Measurements from ENCODE around the gene VPS33A.

VPS33A gene

DNA sequence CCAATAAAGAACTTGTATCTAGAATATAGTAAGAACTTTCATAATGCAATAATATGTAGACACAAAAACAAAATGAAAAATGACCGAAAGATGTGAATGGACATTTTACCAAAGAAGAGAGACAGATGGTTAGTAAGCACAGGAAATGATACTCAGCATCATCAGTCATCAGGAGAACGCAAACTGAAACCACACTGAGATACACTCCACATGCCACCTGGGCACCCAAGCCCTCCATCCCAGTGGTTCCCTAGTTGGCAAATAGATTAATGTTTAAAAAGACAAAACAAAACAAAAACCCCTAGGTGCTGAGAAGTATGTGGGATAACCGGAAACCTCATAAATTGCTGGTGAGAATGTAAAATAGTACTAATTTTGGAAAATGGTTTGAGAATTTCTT, 26.8 kb upstream of the VPS33A start:
- TF ChIP-seq, protein P1, sequence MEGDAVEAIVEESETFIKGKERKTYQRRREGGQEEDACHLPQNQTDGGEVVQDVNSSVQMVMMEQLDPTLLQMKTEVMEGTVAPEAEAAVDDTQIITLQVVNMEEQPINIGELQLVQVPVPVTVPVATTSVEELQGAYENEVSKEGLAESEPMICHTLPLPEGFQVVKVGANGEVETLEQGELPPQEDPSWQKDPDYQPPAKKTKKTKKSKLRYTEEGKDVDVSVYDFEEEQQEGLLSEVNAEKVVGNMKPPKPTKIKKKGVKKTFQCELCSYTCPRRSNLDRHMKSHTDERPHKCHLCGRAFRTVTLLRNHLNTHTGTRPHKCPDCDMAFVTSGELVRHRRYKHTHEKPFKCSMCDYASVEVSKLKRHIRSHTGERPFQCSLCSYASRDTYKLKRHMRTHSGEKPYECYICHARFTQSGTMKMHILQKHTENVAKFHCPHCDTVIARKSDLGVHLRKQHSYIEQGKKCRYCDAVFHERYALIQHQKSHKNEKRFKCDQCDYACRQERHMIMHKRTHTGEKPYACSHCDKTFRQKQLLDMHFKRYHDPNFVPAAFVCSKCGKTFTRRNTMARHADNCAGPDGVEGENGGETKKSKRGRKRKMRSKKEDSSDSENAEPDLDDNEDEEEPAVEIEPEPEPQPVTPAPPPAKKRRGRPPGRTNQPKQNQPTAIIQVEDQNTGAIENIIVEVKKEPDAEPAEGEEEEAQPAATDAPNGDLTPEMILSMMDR (IDR thresholded peaks at IDR 0.05; ENCODE audit: control insufficient read depth, insufficient read depth, low read depth, low read length, missing control alignments) = no peak

DNA sequence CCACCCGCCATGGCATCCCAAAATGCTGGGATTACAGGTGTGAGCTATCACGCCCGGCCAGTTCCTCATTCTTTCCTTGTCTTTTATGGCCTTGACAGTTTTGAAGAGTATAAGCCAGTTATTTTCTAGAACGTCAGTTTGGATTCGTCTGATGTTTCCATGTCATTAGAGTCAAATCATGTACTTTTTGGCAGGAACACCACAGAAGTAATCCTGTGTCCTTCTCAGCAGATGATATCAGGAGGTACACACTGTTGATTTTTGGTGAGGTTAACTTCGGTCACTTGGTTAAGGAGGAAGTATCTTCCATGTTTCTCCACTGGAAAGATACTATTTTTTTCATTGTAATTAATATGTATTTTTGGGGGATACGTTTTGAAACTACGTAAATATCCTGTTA, 25.1 kb upstream of the VPS33A start:
- H3K4me3 ChIP-seq (ENCODE audit: control insufficient read depth, low read depth, low read length) = no peak overlapping the region
- TF ChIP-seq, protein P1 (IDR thresholded peaks at IDR 0.05; ENCODE audit: control insufficient read depth, insufficient read depth, low read depth, low read length, missing control alignments) = no peak
- no peak for DNase-seq (ENCODE audit: low read depth)

More for the DNA sequence above, 26.8 kb upstream of the VPS33A start:
- no peak for DNase-seq (ENCODE audit: low read depth)
- H3K4me3 ChIP-seq (ENCODE audit: control insufficient read depth, low read depth, low read length) = no peak overlapping the region

DNA sequence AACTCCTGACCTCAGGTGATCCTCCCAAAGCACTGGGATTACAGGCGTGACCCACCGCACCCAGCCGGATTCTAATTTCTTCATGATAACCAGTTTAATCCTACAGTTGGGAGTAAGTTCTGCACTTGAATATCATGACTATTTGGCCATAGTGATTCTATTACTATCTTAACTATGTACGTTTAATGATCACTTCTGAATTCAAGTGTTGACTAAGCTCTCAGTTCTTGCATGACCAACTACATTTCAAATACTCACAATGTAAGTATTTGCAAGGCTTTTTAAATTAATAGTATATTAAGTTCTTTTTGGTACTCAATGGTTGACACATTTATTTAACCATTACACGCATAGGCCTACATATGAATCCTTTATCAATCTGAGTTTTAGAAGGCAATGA, 17.4 kb upstream of the VPS33A start:
- TF ChIP-seq, protein P1 (IDR thresholded peaks at IDR 0.05; ENCODE audit: control insufficient read depth, insufficient read depth, low read depth, low read length, missing control alignments) = no peak
- no peak overlapping the region for H3K4me3 ChIP-seq (ENCODE audit: control insufficient read depth, low read depth, low read length)
- no peak for DNase-seq (ENCODE audit: low read depth)

DNA sequence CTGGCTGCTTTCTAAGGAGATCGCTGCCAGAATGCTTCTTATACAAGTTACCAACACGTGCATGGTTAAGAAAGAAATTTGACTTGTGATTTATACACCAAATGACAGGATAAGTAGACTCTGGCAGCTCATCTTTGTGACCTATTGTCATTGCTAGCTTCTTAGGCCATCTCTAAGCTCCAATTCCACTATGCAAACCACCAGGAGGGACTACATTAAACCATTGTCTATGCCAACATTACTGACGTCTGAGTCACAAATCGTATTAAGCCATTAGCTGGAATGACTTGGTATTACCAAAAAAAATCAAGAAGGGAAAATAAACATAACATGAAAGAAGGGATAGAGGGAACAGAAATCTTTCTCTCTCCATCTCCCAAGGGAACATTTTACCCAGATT, 15.8 kb upstream of the VPS33A start:
- H3K4me3 ChIP-seq (ENCODE audit: control insufficient read depth, low read depth, low read length) = no peak overlapping the region
- TF ChIP-seq, protein P1 (IDR thresholded peaks at IDR 0.05; ENCODE audit: control insufficient read depth, insufficient read depth, low read depth, low read length, missing control alignments) = no peak
- DNase-seq (ENCODE audit: low read depth) = peak; percentile 17

DNA sequence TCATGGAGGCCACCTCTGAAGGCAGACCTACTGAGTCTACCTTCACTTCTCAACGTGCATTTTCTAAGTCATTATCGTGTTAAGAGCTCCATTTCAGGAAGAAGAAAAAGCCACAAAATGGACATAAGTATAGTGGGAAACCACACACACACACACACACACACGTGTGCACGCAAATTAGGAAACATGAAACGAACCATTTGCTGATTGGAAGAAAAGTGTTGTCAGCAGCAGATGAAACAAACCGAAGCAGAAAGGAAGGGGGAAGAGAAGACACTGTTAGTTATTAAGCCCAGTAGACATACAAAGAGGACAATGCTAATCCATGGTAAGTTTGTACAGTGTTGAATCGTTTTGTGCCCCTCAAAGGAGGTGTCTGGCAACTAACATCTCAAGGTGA, 9.9 kb upstream of the VPS33A start:
- no peak for DNase-seq (ENCODE audit: low read depth)
- H3K4me3 ChIP-seq (ENCODE audit: control insufficient read depth, low read depth, low read length) = no peak overlapping the region
- TF ChIP-seq, protein P1 (IDR thresholded peaks at IDR 0.05; ENCODE audit: control insufficient read depth, insufficient read depth, low read depth, low read length, missing control alignments) = no peak

DNA sequence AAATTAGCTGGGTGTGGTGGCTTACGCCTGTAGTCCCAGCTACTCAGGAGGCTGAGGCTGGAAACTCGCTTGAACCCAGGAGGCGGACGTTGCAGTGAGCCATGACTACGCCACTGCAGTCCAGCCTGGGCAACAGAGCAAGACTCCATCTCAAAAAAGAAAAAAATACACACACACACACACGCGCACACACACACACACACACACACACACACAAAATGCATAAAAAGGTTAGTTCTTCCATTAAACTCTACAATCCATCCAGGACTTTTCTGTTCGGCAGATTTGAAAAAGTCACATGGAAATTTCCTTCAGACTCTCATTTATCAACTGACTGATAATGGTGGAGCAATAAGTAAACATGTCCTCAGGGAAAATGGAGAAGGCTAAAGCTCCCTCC, 9.2 kb upstream of the VPS33A start:
- TF ChIP-seq, protein P1 (IDR thresholded peaks at IDR 0.05; ENCODE audit: control insufficient read depth, insufficient read depth, low read depth, low read length, missing control alignments) = no peak
- no peak for DNase-seq (ENCODE audit: low read depth)
- H3K4me3 ChIP-seq (ENCODE audit: control insufficient read depth, low read depth, low read length) = no peak overlapping the region

DNA sequence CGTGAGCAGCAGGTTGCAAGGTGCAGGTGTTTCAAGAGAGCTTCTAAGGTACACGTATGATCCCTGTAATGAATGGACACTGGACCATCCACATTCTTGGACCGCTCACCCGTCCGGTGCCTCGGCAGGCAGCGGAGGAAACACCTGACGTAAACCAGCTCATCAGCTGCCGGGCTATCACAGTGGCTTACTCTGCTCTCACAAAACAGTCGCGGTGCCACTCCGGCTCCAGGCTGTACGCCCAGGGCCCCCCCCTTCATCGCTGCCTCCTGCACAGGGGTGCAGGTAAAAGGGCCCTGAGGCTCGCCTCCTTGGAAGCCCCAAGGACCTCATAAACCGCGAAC, 436 bp downstream of the VPS33A start:
- peak overlapping the region; percentile 62 for H3K4me3 ChIP-seq (ENCODE audit: control insufficient read depth, low read depth, low read length)
- TF ChIP-seq, protein P1 (IDR thresholded peaks at IDR 0.05; ENCODE audit: control insufficient read depth, insufficient read depth, low read depth, low read length, missing control alignments) = no peak
- no peak for DNase-seq (ENCODE audit: low read depth)

Measured in AG09309 (cell line).